GM21619 (cell line): Measurements from ENCODE around the gene PRDX5.
"Not testable (repeated sequence)": the region's sequence is repeated elsewhere in the genome, so short reads cannot be mapped to it uniquely, and the experiment has no call there.

Source experiments
- ATAC-seq: cut with Tn5 transposase; IDR thresholded peaks from one replicate; pipeline ENCODE4 v1.9.1; 2021; ENCODE audit not compliant: unreplicated experiment

Gene PRDX5

GRCh38 chr11:64305075-64305690 is 12.7 kb upstream of the PRDX5 start, which contains the start of gene ESRRA:
TSS of gene ESRRA (plus strand) at chr11:64305524. CDS start at chr11:64307180, 1,656 bp downstream.
- ATAC-seq: peak; percentile 54

- ATAC-seq: peak; percentile 28
Observed at GRCh38 chr11:64305691-64306562, 12.0 kb upstream of the PRDX5 start.

GRCh38 chr11:64306563-64306875 is 11.4 kb upstream of the PRDX5 start:
- ATAC-seq: no peak

- ATAC-seq: no peak
Observed at GRCh38 chr11:64306876-64307622, 10.9 kb upstream of the PRDX5 start.

GRCh38 chr11:64307795-64308194 is 10.1 kb upstream of the PRDX5 start:
- not testable (repeated sequence) for ATAC-seq

- ATAC-seq: no peak
Observed at GRCh38 chr11:64312947-64313346, 5.0 kb upstream of the PRDX5 start.

GRCh38 chr11:64313491-64314145 is 4.3 kb upstream of the PRDX5 start:
- ATAC-seq: no peak

- ATAC-seq: no peak
Observed at GRCh38 chr11:64314146-64314804, 3.6 kb upstream of the PRDX5 start.

- no peak for ATAC-seq
Observed at GRCh38 chr11:64314805-64315561, 2.9 kb upstream of the PRDX5 start.

GRCh38 chr11:64315667-64316526 is 2.0 kb upstream of the PRDX5 start:
- ATAC-seq: not testable (repeated sequence)

- ATAC-seq: peak; percentile 2
Observed at GRCh38 chr11:64316672-64317324, 1.1 kb upstream of the PRDX5 start.

- ATAC-seq: peak; percentile 53
Observed at GRCh38 chr11:64317325-64317960, 478 bp upstream of the PRDX5 start, which contains the start of gene TRMT112. TSS of gene TRMT112 (minus strand) at chr11:64317559. CDS start at chr11:64317526, 33 bp downstream.

- no peak for ATAC-seq
Observed at GRCh38 chr11:64318766-64319761, 1.1 kb downstream of the PRDX5 start.

- ATAC-seq: no peak
Observed at GRCh38 chr11:64320556-64320955, 2.6 kb downstream of the PRDX5 start.

GRCh38 chr11:64321026-64321425 is 3.1 kb downstream of the PRDX5 start:
- ATAC-seq: no peak

- no peak for ATAC-seq
Observed at GRCh38 chr11:64321533-64321932, 3.6 kb downstream of the PRDX5 start.

GRCh38 chr11:64322925-64323260 is 5.0 kb downstream of the PRDX5 start:
- ATAC-seq: no peak
